RWPE2 (cell line): ENCODE measurements around the gene STK26.

ENCODE experiments used
- ATAC-seq: fragments of 200-7000 bp; cut with Tn5 transposase; 3 replicates; pipeline ENCODE4 v1.9.1; 2021; ENCODE audit warnings: low read depth
- DNase-seq: peaks from one replicate; pipeline ENCODE4 v3.0.0-alpha.2; 2020; ENCODE audit warnings: low spot score
- H3K27ac ChIP-seq: fragments of 450-650 bp; 2 replicates; pipeline ENCODE4 v1.5.1; 2017; ENCODE audit warnings: mild to moderate bottlenecking; ENCODE audit not compliant: poor library complexity, severe bottlenecking
- H3K27me3 ChIP-seq: fragments of 250-450 bp; sonication (Bioruptor Pico); 2 replicates; pipeline ENCODE4 v1.5.1; 2021; ENCODE audit warnings: mild to moderate bottlenecking, moderate library complexity; ENCODE audit not compliant: insufficient read depth, poor library complexity, severe bottlenecking
- H3K36me3 ChIP-seq: fragments of 250-450 bp; sonication (Bioruptor Pico); 2 replicates; pipeline ENCODE4 v1.5.1; 2020; ENCODE audit warnings: low read depth, mild to moderate bottlenecking, moderate library complexity
- H3K4me1 ChIP-seq: fragments of 250-450 bp; sonication (Bioruptor Pico); 2 replicates; pipeline ENCODE4 v1.5.1; 2021; ENCODE audit warnings: mild to moderate bottlenecking, moderate library complexity; ENCODE audit not compliant: insufficient read depth, poor library complexity, severe bottlenecking
- H3K4me3 ChIP-seq: fragments of 250-450 bp; sonication (Bioruptor Pico); 2 replicates; pipeline ENCODE4 v1.5.1; 2021; ENCODE audit warnings: mild to moderate bottlenecking, moderate library complexity; ENCODE audit not compliant: severe bottlenecking
- H3K9me3 ChIP-seq: fragments of 250-450 bp; sonication (Bioruptor Pico); 2 replicates; pipeline ENCODE4 v1.5.1; 2021; ENCODE audit warnings: mild to moderate bottlenecking, moderate library complexity; ENCODE audit not compliant: severe bottlenecking
- CTCF ChIP-seq: fragments of 450-650 bp; IDR thresholded peaks from one replicate; pipeline ENCODE4 v1.5.1; 2017; ENCODE audit warnings: mild to moderate bottlenecking, moderate library complexity; ENCODE audit not compliant: poor library complexity, severe bottlenecking

The STK26 gene

GRCh38 chrX:132101799-132102198 is 78.7 kb downstream of the STK26 start:
- Histone ChIP-seq H3K36me3 (no peaks in the 10 kb centered on the region), H3K27ac (no peak overlapping the region), H3K4me3 (no peak overlapping the region), H3K4me1 (no peaks in the 10 kb centered on the region), H3K9me3 (no peaks in the 10 kb centered on the region), H3K27me3 (no peaks in the 10 kb centered on the region)
- no peak for DNase-seq
- ATAC-seq, result no peak
- TF ChIP-seq CTCF, result no peak

- no peak overlapping the region for H3K4me3 ChIP-seq
- ATAC-seq, result no peak
- no peak for TF ChIP-seq CTCF
These were observed 84.2 kb downstream of the STK26 start for GRCh38 chrX:132107291-132107690.

GRCh38 chrX:132114607-132115006 is 91.5 kb downstream of the STK26 start:
- no peak for DNase-seq
- H3K4me1 ChIP-seq, result no peaks in the 10 kb centered on the region
- H3K27me3 ChIP-seq, result no peaks in the 10 kb centered on the region
- H3K27ac ChIP-seq, result no peak overlapping the region
- H3K9me3 ChIP-seq, result no peaks in the 10 kb centered on the region
- ATAC-seq, result no peak
- TF ChIP-seq CTCF, result no peak
- no peak overlapping the region for H3K4me3 ChIP-seq
- H3K36me3 ChIP-seq, result no peaks in the 10 kb centered on the region

More at GRCh38 chrX:132107291-132107690, 84.2 kb downstream of the STK26 start:
- no peak for DNase-seq
- no peaks in the 10 kb centered on the region for H3K4me1 ChIP-seq
- no peaks in the 10 kb centered on the region for H3K9me3 ChIP-seq
- H3K27ac ChIP-seq, result no peak overlapping the region
- no peaks in the 10 kb centered on the region for H3K36me3 ChIP-seq
- H3K27me3 ChIP-seq, result no peaks in the 10 kb centered on the region

GRCh38 chrX:132115792-132116191 is 92.7 kb downstream of the STK26 start:
- H3K4me1 ChIP-seq, result no peaks in the 10 kb centered on the region
- no peaks in the 10 kb centered on the region for H3K9me3 ChIP-seq

More at GRCh38 chrX:132115792-132116191, 92.7 kb downstream of the STK26 start:
- H3K4me3 ChIP-seq, result no peak overlapping the region
- ATAC-seq (no peak), DNase-seq (no peak)
- no peak overlapping the region for H3K27ac ChIP-seq
- no peaks in the 10 kb centered on the region for H3K27me3 ChIP-seq
- no peaks in the 10 kb centered on the region for H3K36me3 ChIP-seq
- no peak for TF ChIP-seq CTCF
